Esophagus squamous epithelium (tissue), 4 donors: ENCODE measurements around the gene RAB27B.

ENCODE experiments used
- CTCF ChIP-seq, 6 experiments: fragments of 450-650 bp in 4 of 6; fragments of 200-600 bp in 2 of 6; sonication (generic) in 2 of 6; IDR thresholded peaks; one replicate each; pipeline ENCODE4 v1.5.1; 2016 to 2019; ENCODE audit warnings: antibody characterized with exemption in 6 of 6, mild to moderate bottlenecking in 4 of 6, moderate library complexity in 4 of 6
- POLR2A ChIP-seq, 4 donors: fragments of 450-650 bp; IDR thresholded peaks; one replicate each; pipeline ENCODE4 v1.6.1; 2017; ENCODE audit warnings: antibody characterized with exemption in 4 of 4, mild to moderate bottlenecking in 4 of 4, moderate library complexity in 3 of 4

DNA sequence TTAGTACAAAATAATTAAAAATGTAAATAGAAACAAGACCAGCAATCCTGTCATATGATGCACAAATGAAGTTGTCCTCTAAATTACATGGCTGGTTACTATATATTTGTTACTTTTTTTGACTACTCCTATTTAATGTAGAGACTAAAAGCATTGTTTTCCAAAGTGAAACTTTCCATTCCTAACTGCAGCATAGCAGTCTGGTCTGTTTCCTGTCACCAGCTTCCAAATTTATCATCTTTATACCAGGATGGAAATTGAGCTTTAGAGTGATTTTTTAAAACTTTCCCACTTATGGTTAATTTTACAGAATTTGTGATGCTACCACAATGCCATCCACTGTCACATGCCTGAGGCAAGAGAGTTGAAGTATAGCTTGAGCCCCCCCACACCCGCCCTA lies 33.5 kb upstream of the RAB27B start:
- no peak for TF ChIP-seq POLR2A (IDR thresholded peaks at IDR 0.05)
- TF ChIP-seq CTCF (IDR thresholded peaks at IDR 0.05): no peak
